ENCODE measurements around the gene NALF2.

The NALF2 gene

DNA sequence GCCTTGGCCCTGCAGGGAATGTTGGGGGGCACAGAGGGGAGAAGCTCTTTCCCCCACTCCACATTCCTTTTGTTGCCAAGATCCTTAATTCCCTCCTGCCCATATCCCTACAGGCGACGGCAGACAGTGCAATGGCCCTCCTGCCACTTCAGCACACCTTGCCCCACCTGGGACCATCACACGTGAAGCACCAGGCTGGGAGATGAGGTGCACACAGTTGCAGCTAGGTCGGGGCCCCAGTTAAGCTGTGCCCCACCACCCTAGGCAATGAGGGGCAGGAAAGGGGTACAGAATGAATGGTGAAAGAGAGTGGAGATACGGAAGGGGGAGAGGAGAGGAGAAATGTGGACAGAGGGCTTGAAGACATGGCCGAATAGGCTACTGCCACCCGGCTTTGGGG, 26.2 kb downstream of the NALF2 start:
- no peak for DNase-seq

GRCh38 chrX:69531031-69531755, 27.1 kb downstream of the NALF2 start:
- no peak for DNase-seq

DNA sequence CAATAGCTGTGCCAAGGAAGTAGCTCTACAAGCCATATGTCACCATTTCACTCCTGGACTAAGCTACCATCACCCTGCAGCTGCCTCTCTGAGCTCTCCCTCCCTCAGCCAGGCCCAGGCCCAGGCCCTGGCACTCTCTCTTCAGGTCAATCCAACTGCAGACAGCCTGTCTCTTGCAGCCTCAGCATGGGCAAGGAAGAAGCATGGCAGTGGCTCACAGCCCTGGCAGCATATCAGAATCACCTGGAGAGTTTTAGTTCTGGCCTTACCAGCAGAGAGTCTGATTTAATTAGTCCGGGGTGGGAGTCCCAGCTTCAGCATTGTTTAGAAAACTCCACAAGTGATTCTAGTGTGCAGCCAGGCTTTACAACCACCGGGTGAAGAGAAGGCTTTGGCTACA, 31.5 kb downstream of the NALF2 start:
- DNase-seq, result no peak

DNA sequence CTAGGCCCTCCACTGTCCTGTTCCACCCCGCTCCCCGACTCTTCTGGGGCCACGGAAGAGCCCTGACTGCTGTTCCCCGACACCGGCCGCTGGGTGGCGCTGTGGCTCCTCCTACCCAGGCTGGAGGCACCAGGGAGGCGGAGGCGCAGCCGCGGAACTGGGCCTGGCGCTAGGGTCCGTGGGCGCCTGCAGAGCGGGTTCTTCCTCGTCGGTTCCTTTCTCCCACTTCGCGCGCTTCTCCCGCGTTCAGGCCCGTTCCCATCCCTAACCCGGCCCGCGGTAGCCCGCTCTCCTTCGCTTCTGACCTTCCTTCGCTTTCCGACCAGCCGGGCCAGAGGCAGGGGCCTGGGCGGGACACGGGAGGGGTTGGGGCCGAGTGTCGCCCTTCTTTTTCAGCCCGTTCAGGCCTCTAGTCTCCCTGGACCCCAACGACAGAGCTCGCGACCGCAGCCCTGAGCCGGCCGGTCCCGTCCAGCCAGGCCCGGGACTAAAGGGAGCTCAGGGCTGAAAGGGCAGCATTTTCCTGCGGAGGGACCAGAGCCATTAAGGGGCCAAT, 34.3 kb downstream of the NALF2 start:
- DNase-seq, result peak; percentile 76

DNA sequence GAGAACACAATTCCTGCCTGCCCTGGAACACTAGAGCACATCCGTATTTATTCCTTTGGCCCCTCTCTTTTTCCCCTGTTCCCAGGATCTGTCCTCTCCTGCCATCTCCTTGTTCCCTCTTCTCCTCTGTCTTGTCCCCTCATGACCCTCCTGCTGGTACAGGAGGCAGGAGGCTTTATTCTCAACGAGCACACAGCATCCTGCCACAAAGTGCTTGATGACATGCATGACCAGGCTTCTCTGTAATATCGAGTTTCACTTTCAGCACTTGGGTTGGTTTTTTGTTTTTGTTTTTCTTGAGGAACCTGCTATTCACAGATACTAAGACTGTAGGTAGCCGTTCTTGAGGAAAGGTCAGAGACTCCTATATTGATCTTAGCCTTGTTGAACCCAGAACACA, 35.3 kb downstream of the NALF2 start:
- no peak for DNase-seq

DNA sequence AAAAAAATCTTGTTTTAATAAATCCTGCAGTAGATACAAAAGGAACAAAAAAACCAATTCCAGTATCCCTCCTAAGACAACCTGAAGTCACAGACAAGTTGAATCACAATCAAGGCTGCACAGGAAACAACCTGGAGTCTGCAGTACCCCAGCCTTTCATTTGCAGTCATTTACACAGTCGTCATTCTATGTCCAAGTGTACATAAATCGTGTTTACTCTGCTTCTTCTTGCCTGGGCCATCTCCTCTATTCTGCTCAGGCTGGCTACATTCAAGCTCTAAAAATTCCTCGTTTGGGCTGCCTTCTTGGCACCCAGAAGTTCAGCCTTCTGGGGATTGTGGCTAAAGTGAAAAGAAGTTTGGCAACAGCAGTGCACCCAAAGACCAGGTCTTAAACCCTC, 37.8 kb downstream of the NALF2 start:
- DNase-seq, result no peak

- DNase-seq, result no peak
Observed at GRCh38 chrX:69543572-69543971, 39.4 kb downstream of the NALF2 start.

GRCh38 chrX:69546417-69546816, 42.3 kb downstream of the NALF2 start:
- no peak for DNase-seq

DNA sequence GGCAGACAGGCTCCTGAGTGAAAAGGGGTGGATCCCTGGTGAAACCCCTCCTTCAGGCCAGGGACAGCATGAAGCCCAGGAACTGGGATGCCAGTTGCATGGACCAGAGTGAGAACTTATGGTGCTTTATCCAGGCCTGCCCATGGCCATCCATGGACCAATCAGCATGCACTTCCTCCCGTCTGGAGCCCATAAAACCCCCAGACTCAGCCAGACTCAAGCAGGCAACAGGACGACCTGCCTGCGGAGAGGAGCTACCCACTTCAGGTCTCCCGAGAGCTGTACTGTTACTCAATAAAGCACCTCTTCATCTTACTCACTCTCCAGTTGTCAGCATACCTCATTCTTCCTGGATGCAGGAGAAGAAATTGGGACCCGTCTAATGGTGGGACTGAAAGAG, 42.9 kb downstream of the NALF2 start:
- no peak for DNase-seq

DNA sequence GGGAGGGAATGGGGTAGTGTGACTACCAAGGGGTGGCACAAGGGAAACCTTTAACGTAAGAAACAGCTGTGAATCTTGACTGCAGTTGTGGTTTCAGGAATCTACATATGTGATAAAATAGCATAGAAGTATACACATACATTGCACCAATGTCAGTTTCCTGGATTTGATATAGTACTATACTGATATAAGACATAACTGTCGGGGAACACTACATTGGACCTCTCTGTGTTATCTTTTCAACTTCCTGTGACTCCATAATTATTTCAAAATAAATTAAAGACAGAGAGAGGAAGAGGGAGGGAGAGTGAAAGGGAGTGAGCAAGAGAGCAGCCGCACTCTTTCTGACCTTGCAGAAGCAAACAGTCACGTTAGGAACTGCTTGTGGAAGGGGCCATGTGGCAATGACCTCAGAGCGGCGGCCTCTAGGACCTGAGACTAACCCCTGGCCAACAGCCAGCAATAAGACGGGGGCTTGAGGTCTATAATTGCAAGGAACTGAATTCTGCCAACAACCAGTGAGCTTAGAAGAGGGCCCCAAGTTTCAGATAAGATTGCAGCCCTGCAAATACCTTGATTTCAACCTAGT, 47.4 kb downstream of the NALF2 start:
- DNase-seq, result no peak

GRCh38 chrX:69552512-69552911, 48.4 kb downstream of the NALF2 start:
- DNase-seq, result no peak

Data from activated CD4-positive, alpha-beta T cell treated with anti-CD3 and anti-CD28 coated beads, Interleukin-2, amount 50 U/mL, for 1 hour (primary cell).